Stimulated activated CD4-positive, alpha-beta T cell treated with anti-CD3 and anti-CD28 coated beads, Interleukin-4, amount 100 ng/mL, for 48 hours (primary cell): ENCODE data around the gene RUVBL1.

Experiments
- DNase-seq, 2 donors: peaks; one replicate each; pipeline ENCODE4 v3.0.0-alpha.2; 2020; ENCODE audit warnings: low read depth in 2 of 2

Gene RUVBL1

DNA sequence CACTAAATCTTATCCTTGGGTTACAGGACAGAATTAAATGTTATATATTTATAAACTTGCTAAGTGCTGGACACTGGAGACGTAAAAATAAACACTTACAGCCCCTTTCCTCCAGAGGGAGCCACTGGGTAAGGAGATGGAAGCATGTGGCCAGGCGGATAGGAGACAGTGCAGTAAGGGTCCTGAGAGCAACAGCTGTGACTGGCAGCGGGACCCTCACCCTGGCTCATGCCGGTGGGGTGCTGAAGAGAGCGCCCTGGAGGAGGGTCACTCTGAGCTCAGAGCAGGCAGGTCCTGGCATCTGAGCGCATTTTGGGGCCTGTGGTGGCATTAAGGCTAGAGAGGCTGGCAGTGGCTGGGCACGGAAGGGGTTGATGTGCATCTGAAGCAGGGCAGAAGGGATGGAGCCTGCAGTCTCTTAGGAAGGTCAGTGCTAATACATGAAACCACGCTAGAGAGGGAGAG lies 55.4 kb downstream of the RUVBL1 start:
- DNase-seq: no peak

DNA sequence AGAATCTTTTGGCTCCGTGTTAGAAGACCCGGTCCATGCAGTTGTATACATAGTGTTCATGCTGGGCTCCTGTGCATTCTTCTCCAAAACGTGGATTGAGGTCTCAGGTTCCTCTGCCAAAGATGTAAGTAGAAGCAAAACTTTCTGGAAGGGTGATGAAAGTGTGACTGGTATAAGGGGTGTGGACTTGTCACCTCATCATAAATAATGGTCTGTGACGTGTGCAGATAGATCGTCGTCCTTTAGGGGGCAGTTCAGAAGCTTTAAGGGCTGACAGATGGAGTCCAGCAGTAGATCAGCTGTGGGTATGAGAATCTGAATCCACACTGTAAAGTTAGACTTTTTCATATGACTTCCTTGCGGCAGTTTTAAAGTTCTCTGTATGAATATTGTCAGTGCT lies 56.1 kb downstream of the RUVBL1 start:
- no peak for DNase-seq

DNA sequence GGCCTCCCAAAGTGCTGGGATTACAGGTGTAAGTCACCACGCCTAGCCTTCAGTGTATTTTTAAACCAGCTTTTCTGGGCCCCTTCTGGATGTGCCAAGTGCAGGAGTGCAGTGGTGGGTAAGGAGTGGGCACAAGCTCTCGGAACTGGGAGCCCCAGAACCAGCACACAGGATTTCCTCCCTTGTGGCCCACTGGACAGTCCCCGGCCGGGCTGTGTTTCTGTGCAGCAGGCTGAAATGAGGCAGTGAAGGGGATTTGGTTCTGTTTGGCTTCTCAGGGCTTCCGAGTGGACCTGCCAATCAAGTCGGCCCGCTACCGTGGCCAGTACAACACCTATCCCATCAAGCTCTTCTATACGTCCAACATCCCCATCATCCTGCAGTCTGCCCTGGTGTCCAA lies 56.9 kb downstream of the RUVBL1 start:
- DNase-seq: no peak

DNA sequence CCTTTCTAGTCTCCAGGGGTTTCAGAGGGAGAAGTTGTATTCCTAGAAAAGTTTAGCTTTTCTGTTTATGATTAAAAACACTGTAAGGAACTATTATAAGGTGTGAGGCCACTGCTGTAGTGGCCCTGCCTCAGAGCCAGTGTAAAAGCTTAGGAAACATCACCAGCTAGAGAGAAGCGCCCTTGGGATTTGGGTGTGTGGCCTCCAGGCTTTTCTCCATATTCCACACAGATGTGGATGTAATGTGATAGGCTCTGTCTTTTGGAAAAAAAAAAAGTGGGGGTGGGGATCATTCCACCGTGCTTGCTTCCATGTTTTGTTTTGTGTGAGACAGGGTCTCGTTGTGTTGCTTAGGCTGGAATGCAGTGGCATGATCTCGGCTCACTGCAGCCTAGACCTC lies 57.5 kb downstream of the RUVBL1 start:
- no peak for DNase-seq

DNA sequence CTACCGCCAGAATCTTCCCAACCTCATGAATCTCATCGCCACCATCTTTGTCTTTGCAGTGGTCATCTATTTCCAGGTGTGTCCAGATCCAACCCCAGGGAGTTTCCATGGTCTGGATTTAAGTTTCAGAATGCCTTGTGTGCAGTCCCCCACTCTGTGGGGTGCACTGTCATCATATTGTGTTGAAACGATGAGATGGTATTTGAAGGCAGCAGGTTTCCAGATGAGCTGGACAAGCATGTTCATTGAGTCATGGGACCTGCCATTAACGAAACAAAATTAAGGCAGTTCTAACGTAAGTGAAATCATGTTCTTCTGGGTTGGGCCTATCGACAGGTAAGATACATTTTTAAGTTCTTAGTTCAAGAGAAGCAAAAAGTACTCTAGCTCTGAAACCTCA lies 58.6 kb downstream of the RUVBL1 start:
- no peak for DNase-seq

DNA sequence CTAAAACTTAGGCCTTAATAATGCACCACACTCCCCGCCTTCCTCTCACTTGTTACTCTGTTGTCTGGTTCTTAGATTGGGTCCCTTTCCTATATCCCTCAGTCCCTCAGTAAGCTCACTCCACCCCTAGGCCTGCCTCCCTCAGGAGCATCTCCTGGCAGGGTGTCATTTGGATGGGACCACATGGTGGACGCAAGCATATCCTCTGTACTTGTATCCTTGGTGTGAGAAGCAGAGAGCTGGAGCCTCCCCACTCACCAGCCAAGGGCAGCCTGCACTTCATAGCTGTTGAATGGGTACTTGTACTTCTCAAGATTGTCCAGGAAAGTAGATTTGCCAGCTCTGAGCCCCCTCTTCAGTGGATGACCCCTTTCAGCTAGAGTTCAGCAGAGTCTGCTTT lies 59.7 kb downstream of the RUVBL1 start:
- no peak for DNase-seq

DNA sequence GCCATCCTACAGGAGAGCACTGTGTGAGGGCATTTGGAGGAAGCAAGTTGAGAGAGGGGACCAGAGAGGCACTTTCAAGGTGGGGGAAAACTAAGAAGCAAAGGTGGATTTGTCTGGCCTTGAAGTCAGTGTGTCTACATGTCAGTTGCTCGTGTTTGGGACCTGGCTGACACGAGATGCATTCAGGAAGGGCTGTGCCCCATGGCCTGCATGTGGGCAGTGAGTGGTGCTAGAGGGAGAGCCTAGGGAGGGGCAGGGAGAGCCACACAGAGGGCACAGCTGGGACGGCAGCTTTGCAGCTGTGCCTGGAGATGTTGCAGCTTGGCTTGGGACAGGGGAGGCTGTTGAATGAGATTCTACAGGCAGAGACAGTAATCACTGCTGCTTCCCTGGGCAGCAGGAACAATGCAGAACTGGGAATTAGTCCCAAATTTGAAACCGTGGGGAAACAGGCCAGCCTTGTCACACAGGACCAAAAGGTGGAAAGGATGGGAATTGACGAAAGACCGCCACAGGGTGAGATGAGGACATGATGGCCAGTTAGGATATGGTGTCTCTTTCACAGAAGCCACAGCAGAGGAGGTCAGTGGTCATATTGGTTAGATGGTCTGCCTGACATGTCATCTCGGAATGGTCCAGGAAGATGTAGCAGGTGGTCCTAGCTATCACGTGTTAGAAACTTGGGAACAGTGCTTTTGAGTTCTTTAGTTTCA lies 61.4 kb downstream of the RUVBL1 start:
- DNase-seq: no peak

DNA sequence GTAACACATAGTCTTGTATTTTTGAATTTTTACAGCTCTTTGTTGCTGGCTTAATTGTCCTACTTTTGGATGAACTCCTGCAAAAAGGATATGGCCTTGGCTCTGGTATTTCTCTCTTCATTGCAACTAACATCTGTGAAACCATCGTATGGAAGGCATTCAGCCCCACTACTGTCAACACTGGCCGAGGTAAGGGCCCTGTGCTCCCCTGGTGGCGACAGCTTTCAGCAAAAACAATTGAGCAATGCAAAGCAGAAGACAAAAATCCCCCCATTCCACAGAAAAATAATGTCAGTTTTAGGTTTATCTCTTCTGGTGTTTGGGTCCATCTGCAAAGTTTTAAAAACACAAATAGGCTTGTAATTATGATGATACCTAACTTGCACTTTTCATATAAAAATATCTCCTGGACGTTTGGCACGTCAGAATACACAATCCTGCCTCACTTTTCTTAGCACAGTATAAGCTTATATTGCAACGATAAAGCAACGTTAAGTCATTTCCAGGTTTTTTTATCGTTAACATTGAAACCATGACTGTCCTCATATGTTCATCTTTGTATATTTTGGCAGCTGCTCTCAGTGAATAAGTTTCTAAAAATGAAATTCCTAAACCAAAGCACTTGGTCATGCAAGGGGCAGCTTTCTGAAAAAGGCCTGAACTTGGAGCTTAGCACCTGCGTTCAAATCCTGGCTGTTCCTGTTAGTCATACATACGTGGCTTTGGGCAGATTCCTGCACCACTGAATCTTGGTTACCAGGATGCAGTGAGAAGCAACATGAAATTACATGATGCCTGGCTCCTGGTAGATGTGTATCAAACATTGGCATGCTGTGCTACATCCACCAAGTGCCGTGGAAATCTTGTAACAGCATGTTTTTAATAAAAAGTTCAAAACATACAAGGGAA lies 62.9 kb downstream of the RUVBL1 start:
- no peak for DNase-seq

DNA sequence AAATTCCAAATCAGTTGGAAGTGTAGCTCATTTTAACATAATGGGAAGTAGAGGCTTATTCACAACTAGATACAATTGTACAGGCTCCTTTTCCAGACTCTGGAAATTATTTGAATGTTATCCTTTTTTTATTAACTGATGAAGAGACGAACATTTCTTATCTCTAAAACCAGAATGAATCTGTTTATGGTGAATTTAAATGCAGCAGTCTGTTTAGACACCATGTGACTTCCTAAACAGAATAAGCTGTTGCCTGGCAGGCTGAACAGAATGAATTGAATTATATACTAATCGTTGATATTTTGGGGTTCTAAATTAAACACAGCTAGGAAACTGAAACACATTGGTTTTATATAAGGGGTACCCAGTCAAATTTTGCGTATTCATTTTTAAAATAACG lies 67.4 kb downstream of the RUVBL1 start:
- DNase-seq: no peak

DNA sequence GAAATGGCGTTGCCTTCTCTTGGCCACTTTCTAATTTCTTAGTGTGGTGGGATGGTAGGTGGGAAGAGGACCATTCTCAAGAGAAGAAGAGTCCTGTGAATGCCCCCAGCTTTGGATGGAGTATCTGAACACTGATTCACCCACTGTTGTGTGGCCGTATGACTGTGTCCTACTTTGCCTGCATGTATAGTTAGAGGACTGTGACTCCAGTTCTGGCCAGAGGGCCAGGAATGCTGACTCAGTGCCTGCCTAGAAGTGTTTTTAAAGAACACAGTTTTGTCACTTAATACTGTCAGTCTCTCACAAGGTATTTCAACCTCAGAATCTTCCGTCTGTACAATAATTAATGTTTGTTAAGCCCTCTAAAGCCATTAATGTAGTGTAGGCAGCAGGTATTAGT lies 69.2 kb downstream of the RUVBL1 start:
- no peak for DNase-seq

DNA sequence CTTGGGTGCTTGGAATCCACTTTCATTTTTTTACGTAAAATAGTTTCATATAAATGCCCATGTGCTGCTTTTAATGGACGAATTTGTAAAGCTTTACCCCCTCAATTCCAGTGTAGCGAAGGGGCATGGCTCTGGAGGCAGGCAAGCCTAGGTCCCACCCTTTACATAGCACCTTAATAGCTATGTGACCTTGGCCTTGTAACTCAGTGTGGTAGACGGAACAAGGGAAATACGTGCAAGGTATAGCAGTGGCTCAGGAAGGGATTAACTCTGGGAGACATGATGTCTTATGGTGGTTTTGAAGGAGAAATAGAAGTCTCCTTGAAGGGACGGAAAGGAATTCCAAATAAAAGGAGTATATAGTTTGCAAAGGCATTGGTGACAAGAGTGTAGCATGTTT lies 70.0 kb downstream of the RUVBL1 start:
- DNase-seq: no peak

DNA sequence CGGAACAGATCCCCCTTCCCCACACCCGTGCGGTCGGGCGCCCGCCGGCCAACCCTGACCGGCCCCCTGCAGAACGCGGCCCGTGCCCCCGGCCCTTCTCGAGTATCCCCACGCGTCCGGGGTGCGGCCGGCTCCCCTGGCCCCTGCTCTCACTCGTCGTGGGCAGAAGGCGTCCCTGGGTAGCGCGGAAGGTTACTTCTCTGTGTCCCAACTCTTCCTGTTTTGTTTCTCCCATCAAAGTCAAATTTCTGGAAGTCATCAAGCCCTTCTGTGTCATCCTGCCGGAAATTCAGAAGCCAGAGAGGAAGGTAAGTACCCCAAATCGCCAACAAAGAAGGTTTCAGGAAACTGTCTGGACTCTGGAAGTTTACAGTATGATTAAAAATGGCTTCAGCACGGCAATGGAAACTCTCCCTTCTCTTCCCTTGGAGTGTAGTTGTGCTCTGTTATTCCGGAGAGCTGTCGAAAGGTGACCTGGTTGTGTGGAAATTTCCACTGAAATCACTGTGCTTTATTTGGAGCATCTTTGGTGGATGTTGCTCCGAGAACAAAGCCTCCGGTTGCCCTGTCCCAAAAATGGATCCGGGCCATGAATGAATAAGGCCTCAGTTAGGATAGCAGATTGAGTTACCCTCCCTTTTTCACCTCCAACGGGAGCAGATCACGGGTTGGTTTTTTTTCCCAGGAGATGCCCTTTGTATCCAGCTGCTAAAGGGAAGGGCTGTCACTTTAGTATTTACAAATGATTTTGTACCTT lies 70.8 kb downstream of the RUVBL1 start:
- no peak for DNase-seq

DNA sequence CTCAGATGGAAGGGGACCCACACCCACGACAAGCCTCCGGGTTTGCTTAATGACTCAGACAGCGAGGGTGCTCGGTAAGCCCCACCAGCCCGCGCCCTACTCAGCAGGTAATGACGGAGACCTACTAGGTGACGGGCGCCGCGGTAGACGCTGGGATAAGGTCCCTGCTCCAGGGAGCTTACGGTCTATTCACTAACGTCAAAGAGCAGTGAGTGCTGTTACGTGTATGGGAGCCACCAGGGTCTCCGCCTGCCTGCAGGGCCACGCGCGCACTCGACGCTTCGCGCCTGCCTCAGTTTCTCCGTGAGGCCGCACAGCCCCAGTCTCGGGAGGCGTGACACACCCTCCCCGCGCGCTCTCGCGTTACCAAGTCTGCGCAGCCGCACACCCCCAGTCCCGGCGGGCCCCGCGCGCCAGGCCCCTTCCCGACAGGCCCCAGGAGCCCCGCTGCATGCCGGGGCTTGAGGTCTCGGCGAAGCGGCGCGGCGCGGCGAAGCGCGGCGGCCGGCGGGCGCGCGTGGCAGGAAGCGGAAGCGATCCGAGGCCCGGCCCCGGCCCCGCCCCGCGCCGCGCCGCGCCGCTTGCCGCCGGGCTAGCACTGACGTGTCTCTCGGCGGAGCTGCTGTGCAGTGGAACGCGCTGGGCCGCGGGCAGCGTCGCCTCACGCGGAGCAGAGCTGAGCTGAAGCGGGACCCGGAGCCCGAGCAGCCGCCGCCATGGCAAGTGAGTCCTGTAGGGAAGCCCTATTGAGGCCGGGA lies 71.6 kb downstream of the RUVBL1 start, which contains the start of gene SEC61A1:
SEC61A1 (plus strand) TSS at position 601 of the 758 bp plus-strand sequence; CDS start at position 717, 116 bp downstream.
- DNase-seq: peak; percentile 89 to 94

DNA sequence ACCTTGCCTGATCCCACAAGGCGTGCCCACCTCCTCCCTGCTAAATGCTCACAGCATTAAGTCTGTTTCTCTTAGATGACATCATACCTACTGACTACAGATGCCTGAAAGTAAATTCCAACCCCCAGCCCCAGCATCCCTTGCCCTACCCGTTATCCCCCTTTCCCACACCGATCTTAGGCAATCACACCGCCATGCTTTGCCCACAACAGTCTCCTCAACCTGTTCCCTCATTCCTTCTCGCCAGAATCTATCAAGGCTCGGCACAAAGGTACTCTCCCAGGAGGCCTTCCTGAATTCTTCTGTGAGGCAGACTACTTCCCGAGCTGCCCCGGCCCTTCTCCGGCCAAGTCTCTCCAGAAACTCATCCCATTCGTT lies 72.2 kb downstream of the RUVBL1 start:
- no peak for DNase-seq

DNA sequence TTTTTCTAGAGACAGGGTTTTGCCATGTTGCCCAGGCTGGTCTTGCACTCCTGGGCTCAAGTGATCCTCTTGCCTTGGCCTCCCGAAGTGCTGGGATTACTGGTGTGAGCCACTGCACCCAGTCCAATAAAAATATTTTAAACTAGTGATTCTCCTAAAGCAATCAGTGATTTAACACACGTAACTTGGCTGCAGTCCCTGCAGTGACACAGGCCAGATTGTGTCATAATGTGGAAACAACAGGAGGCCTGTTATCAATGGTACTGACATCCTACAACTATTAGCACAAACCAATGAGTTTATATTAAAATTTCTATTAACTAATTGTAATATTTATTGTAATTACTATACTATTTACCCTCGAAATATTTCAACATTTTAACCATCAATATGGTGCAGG lies 73.0 kb downstream of the RUVBL1 start:
- DNase-seq: no peak

DNA sequence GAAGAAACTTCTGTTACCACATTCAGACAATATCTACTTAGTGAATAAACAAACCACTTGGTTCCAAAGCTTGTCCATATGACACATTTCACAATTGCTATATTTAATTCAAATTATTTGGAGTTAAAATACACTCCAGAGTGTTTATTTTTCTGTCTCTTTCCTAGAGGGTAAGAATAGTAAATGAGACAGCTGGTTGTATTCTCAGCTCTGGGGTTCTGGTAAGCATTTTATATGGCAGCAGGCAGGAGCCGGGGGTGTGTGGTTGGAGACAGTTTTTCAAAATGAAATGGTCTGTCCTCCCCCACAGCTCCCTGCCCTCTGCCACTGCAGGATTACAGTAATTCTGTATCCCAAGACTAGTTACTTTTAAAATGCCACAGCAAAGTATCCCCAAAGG lies 82.3 kb downstream of the RUVBL1 start:
- DNase-seq: no peak

DNA sequence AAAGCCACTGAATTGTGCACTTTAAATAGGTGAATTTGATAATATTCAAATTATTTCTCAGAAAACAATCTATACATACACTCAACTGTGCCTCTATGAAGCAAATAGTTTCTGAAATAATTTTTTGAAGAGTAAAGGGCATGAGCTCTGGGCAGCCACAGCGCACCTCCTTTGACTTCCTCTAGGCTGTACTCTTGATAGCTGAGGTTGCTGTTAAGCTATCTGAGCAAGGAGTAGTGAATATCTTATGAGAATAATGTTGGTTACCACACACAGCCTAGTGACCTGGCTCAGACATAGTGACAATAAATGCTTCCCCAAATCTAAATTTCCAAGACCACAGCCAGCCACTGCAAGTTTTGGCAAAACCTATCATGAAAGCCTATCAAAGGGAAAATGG lies 83.0 kb downstream of the RUVBL1 start:
- DNase-seq: no peak

DNA sequence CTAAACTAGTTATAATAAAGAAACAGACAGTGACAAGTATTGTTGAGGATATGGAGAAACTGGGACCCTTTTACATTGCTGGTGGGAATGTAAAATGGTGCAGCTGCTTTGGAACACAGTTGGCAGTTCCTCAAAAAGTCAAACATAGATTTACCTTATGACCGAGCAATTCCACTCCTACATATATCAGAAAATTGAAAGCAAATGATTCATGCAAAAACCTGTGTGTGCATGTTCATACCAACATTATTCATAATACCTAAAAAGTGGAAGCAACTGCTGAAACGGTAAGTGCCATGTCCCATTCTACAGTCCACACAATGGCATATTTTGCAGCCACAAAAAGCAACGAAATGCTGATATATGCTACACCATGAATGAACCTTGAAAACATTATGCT lies 83.6 kb downstream of the RUVBL1 start:
- no peak for DNase-seq

DNA sequence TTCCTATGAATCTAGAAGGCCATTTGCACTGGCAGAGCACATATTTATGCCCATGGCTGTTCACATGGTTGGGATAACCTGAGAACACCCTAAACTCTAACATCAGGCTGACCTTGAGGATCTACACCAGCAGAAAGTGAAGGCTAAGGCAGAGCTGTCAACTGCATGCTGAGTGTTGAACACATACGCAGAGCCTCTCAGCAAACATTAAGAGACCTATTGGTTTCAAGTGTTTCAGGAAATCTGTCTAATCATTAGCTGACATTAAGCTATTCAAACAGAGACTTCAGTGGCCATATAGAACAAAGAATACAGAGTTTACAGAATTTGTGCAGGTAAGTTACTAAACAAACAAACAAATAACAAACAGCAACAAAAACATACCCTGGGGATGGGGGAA lies 87.5 kb downstream of the RUVBL1 start:
- DNase-seq: no peak

DNA sequence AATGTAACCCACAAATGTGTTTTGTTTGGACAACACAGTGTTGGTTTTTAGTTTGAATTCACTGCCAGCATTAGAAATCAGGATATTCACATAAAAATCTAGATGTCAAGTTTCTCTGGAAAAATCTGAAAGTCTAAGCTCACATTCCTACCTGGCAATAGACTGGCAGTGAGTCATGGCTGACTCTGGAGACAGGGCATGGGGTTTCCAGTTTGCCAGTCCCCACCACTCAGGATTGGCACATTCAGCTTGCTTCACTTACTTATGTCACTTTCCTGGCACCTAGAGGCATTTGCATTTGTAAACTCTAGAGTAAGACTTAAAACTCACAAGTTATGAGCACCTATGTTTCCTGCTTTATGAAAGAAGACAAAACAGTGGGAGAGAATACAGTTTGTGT lies 90.5 kb downstream of the RUVBL1 start:
- DNase-seq: no peak
